Measurements from ENCODE around the gene SNN. TPM values are rescaled to one million over a fixed set of nuclear protein-coding genes. Genes with fewer than 3 reads are reported as not detected.

Gene SNN
- total RNA-seq, 1 experiment from 2014 or later: 26.0 TPM

GRCh38 chr16:11633113-11633512 is 35.1 kb upstream of the SNN start:
- no peak for DNase-seq
- Mint-ChIP-seq H3K4me3 (ENCODE audit: low read depth, unreplicated experiment) (no peak overlapping the region), H3K9me3 (ENCODE audit: low read depth, unreplicated experiment) (no peaks in the 10 kb centered on the region), H3K4me1 (ENCODE audit: low read depth, unreplicated experiment) (peaks cover 76% of the 10 kb centered on the region), H3K27ac (ENCODE audit: unreplicated experiment) (peak overlapping the region; percentile 35), H3K36me3 (ENCODE audit: insufficient read depth, unreplicated experiment) (peaks cover 5% of the 10 kb centered on the region), H3K27me3 (ENCODE audit: unreplicated experiment) (no peaks in the 10 kb centered on the region)
- TF ChIP-seq CTCF (IDR thresholded peaks at IDR 0.05; ENCODE audit: unreplicated experiment): no peak
- CTCF ChIA-PET: interaction anchor here (0.7 kb wide), 1 partner anchor 101 kb away, joined by 3 read pairs; no protein-coding TSS in a partner anchor
- BruUV-seq (replicated peaks): no TSS peak
- intact Hi-C loops (cut with micrococcal nuclease; ENCODE audit: unreplicated experiment): no loop called here

GRCh38 chr16:11634312-11634711 is 33.9 kb upstream of the SNN start:
- Mint-ChIP-seq H3K4me3 (ENCODE audit: low read depth, unreplicated experiment) (no peak overlapping the region), H3K9me3 (ENCODE audit: low read depth, unreplicated experiment) (no peaks in the 10 kb centered on the region), H3K36me3 (ENCODE audit: insufficient read depth, unreplicated experiment) (peaks cover 7% of the 10 kb centered on the region), H3K4me1 (ENCODE audit: low read depth, unreplicated experiment) (peaks cover 72% of the 10 kb centered on the region), H3K27me3 (ENCODE audit: unreplicated experiment) (no peaks in the 10 kb centered on the region), H3K27ac (ENCODE audit: unreplicated experiment) (no peak overlapping the region)
- CTCF ChIA-PET: interaction anchor here (0.6 to 1.0 kb wide), 2 partner anchors 22 to 60 kb away, joined by 3 read pairs; no protein-coding TSS in a partner anchor
- BruUV-seq (replicated peaks): no TSS peak
- no peak for TF ChIP-seq CTCF (IDR thresholded peaks at IDR 0.05; ENCODE audit: unreplicated experiment)
- intact Hi-C loops (cut with micrococcal nuclease; ENCODE audit: unreplicated experiment): no loop called here
- no peak for DNase-seq

- H3K36me3 Mint-ChIP-seq (ENCODE audit: insufficient read depth, unreplicated experiment): peaks cover 11% of the 10 kb centered on the region
- H3K4me3 Mint-ChIP-seq (ENCODE audit: low read depth, unreplicated experiment): no peak overlapping the region
- H3K27ac Mint-ChIP-seq (ENCODE audit: unreplicated experiment): no peak overlapping the region
- H3K27me3 Mint-ChIP-seq (ENCODE audit: unreplicated experiment): no peaks in the 10 kb centered on the region
- intact Hi-C loops (cut with micrococcal nuclease; ENCODE audit: unreplicated experiment): no loop called here
- DNase-seq: no peak
- TF ChIP-seq CTCF (IDR thresholded peaks at IDR 0.05; ENCODE audit: unreplicated experiment): no peak
- peaks cover 67% of the 10 kb centered on the region for H3K4me1 Mint-ChIP-seq (ENCODE audit: low read depth, unreplicated experiment)
- BruUV-seq (replicated peaks): no TSS peak
- CTCF ChIA-PET: interaction anchor here (0.6 to 1.0 kb wide), 3 partner anchors 23 to 61 kb away, joined by 3 read pairs; no protein-coding TSS in a partner anchor
- H3K9me3 Mint-ChIP-seq (ENCODE audit: low read depth, unreplicated experiment): no peaks in the 10 kb centered on the region
Measured at GRCh38 chr16:11635113-11635652, 33.1 kb upstream of the SNN start.

- Mint-ChIP-seq H3K4me3 (ENCODE audit: low read depth, unreplicated experiment) (no peak overlapping the region), H3K9me3 (ENCODE audit: low read depth, unreplicated experiment) (no peaks in the 10 kb centered on the region), H3K27ac (ENCODE audit: unreplicated experiment) (no peak overlapping the region), H3K4me1 (ENCODE audit: low read depth, unreplicated experiment) (peaks cover 67% of the 10 kb centered on the region), H3K27me3 (ENCODE audit: unreplicated experiment) (no peaks in the 10 kb centered on the region), H3K36me3 (ENCODE audit: insufficient read depth, unreplicated experiment) (peaks cover 17% of the 10 kb centered on the region)
- intact Hi-C loops (cut with micrococcal nuclease; ENCODE audit: unreplicated experiment): no loop called here
- TF ChIP-seq CTCF (IDR thresholded peaks at IDR 0.05; ENCODE audit: unreplicated experiment): no peak
- no peak for DNase-seq
- CTCF ChIA-PET: interaction anchor here (0.6 to 1.3 kb wide), 4 partner anchors 24 to 49 kb away, joined by 3 to 5 read pairs (median 4); partner anchors contain the start of gene LITAF
- no TSS peak for BruUV-seq (replicated peaks)
Measured at GRCh38 chr16:11635679-11636171, 32.5 kb upstream of the SNN start.

Measured in Calu3 (cell line).